RWPE2 (cell line): Measurements from ENCODE around the gene ALAS2.

Experiments used
- ATAC-seq: fragments of 200-7000 bp; cut with Tn5 transposase; 3 replicates; pipeline ENCODE4 v1.9.1; 2021; ENCODE audit warnings: low read depth
- DNase-seq: peaks from one replicate; pipeline ENCODE4 v3.0.0-alpha.2; 2020; ENCODE audit warnings: low spot score
- H3K27ac ChIP-seq: fragments of 450-650 bp; 2 replicates; pipeline ENCODE4 v1.5.1; 2017; ENCODE audit warnings: mild to moderate bottlenecking; ENCODE audit not compliant: poor library complexity, severe bottlenecking
- H3K27me3 ChIP-seq: fragments of 250-450 bp; sonication (Bioruptor Pico); 2 replicates; pipeline ENCODE4 v1.5.1; 2021; ENCODE audit warnings: mild to moderate bottlenecking, moderate library complexity; ENCODE audit not compliant: insufficient read depth, poor library complexity, severe bottlenecking
- H3K36me3 ChIP-seq: fragments of 250-450 bp; sonication (Bioruptor Pico); 2 replicates; pipeline ENCODE4 v1.5.1; 2020; ENCODE audit warnings: low read depth, mild to moderate bottlenecking, moderate library complexity
- H3K4me1 ChIP-seq: fragments of 250-450 bp; sonication (Bioruptor Pico); 2 replicates; pipeline ENCODE4 v1.5.1; 2021; ENCODE audit warnings: mild to moderate bottlenecking, moderate library complexity; ENCODE audit not compliant: insufficient read depth, poor library complexity, severe bottlenecking
- H3K4me3 ChIP-seq: fragments of 250-450 bp; sonication (Bioruptor Pico); 2 replicates; pipeline ENCODE4 v1.5.1; 2021; ENCODE audit warnings: mild to moderate bottlenecking, moderate library complexity; ENCODE audit not compliant: severe bottlenecking
- H3K9me3 ChIP-seq: fragments of 250-450 bp; sonication (Bioruptor Pico); 2 replicates; pipeline ENCODE4 v1.5.1; 2021; ENCODE audit warnings: mild to moderate bottlenecking, moderate library complexity; ENCODE audit not compliant: severe bottlenecking
- TF ChIP-seq, protein P1 (sequence below): fragments of 450-650 bp; IDR thresholded peaks from one replicate; pipeline ENCODE4 v1.5.1; 2017; ENCODE audit warnings: mild to moderate bottlenecking, moderate library complexity; ENCODE audit not compliant: poor library complexity, severe bottlenecking

Gene ALAS2

DNA sequence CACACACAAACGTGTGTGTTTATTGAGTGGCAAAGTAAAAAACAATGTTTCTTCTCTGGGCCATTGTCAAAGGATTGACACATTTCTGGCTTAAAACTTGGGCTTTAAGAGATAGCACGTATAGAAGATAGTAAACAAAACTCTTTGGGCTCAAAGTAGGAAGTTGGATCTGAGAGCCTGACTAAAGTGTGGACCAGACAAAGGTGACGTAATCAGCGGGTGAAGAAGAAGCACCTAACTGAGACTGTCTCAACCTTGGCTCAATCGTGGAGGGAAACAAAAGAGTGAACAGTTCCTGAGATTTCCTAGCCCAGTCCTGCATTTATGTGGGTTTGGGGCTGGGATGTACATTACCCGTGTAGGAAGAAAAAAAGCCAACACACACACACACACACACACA is 50.4 kb downstream of the ALAS2 start:
- H3K27me3 ChIP-seq = no peaks in the 10 kb centered on the region
- no peak for ATAC-seq
- H3K9me3 ChIP-seq = no peaks in the 10 kb centered on the region
- no peaks in the 10 kb centered on the region for H3K36me3 ChIP-seq
- no peak for DNase-seq
- H3K27ac ChIP-seq = no peak overlapping the region
- H3K4me3 ChIP-seq = no peak overlapping the region
- TF ChIP-seq, protein P1, sequence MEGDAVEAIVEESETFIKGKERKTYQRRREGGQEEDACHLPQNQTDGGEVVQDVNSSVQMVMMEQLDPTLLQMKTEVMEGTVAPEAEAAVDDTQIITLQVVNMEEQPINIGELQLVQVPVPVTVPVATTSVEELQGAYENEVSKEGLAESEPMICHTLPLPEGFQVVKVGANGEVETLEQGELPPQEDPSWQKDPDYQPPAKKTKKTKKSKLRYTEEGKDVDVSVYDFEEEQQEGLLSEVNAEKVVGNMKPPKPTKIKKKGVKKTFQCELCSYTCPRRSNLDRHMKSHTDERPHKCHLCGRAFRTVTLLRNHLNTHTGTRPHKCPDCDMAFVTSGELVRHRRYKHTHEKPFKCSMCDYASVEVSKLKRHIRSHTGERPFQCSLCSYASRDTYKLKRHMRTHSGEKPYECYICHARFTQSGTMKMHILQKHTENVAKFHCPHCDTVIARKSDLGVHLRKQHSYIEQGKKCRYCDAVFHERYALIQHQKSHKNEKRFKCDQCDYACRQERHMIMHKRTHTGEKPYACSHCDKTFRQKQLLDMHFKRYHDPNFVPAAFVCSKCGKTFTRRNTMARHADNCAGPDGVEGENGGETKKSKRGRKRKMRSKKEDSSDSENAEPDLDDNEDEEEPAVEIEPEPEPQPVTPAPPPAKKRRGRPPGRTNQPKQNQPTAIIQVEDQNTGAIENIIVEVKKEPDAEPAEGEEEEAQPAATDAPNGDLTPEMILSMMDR = no peak
- no peaks in the 10 kb centered on the region for H3K4me1 ChIP-seq

DNA sequence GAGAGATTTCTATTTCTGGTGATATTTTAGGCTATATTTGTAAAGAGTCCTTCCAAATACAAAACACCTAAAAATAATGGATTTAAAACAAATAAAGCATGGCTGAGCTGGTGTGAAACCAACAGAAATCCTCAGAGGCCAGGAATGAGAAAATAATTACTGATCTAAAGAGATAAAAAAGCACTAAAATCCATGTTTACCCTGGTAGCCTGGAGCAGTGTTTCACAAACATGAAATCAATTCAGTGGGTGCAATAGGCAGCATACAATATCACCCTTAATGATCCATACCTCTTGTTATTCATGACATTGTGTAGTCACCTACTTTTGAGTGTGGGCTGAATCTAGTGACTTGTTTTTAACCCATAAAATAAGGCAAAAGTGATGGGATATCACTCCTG is 51.3 kb downstream of the ALAS2 start:
- Histone ChIP-seq H3K4me3 (no peak overlapping the region), H3K36me3 (no peaks in the 10 kb centered on the region), H3K4me1 (no peaks in the 10 kb centered on the region), H3K9me3 (no peaks in the 10 kb centered on the region), H3K27me3 (no peaks in the 10 kb centered on the region), H3K27ac (no peak overlapping the region)
- DNase-seq = no peak
- TF ChIP-seq, protein P1 = no peak
- no peak for ATAC-seq

DNA sequence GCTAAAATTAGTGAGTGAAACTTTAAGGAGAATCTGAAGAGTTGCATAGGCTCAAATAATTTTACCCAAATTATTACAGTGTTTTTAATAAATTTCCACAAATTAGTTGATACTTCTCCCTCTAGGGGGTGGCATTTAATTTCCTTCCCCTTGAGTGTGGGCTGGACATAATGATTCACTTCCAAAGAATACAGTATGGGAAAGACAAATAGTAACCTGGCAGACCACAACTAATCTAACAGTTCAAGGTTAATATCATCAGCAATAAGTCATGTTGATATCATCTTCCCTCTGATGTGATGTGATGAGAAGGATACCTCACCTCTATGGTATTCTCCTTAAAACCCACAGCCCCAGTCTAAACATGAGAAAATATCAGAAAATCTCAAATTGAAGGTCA is 52.3 kb downstream of the ALAS2 start:
- no peak for DNase-seq

DNA sequence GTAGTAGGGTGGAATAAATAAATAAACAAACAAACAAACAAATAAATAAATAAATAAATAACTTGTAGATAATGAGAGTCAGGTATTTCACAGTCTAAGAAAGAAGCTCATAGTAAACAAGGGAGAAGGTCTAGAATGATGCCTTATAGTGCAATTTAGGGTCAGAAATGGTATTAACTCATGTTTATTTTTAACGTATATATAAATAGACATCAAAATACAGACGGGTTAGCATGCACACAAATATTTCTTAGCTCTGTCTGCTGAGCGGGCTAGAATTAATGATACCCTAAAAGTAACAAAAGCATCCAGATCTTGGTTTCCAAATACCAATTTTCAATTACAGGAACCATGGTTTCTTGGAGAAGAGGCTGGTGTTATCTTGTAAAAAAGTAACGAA is 53.4 kb downstream of the ALAS2 start:
- TF ChIP-seq, protein P1 = no peak
- Histone ChIP-seq H3K4me3 (no peak overlapping the region), H3K27me3 (no peaks in the 10 kb centered on the region), H3K36me3 (no peaks in the 10 kb centered on the region), H3K9me3 (no peaks in the 10 kb centered on the region), H3K4me1 (no peaks in the 10 kb centered on the region), H3K27ac (no peak overlapping the region)
- no peak for ATAC-seq
- no peak for DNase-seq

More for the DNA sequence above, 52.3 kb downstream of the ALAS2 start:
- no peaks in the 10 kb centered on the region for H3K27me3 ChIP-seq
- TF ChIP-seq, protein P1 = peak; percentile 40
- H3K27ac ChIP-seq = no peak overlapping the region
- H3K4me1 ChIP-seq = no peaks in the 10 kb centered on the region
- peak; percentile 91 for ATAC-seq
- H3K36me3 ChIP-seq = no peaks in the 10 kb centered on the region
- H3K4me3 ChIP-seq = no peak overlapping the region
- no peaks in the 10 kb centered on the region for H3K9me3 ChIP-seq

DNA sequence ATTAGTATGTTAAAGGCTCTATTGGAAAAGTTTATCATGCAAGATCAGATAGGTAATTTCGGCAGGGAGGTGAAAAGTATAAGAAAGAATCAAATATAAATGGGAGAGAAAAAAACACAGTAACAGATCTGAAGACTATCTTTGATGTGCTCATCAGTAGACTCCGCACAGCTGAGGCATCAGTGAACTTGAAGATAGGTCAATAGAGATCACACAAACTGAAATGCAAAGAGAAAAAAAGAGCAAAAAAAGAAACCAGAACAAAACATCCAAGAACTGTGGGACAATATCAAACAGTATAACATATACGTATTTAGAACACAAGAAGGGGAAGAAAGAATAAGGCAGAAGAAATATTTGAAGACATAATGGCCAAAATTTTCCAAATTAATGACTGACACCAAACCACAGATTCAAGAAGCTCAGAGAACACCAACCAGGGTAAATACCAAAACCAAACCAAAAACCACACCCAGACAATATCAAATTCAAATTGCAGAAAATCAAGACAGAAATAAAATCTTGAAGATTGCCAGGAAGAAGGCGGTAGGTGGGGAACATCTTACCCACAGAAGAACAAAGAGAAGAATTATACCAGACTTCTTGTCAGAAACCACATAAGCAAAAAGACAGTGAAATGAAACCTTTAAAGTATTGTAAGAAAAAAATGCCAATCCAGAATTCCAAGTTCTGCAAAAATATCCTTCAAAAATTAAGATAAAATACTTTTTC is 65.8 kb downstream of the ALAS2 start:
- Histone ChIP-seq H3K27me3 (no peaks in the 10 kb centered on the region), H3K27ac (no peak overlapping the region), H3K4me1 (no peaks in the 10 kb centered on the region), H3K36me3 (no peaks in the 10 kb centered on the region), H3K9me3 (no peaks in the 10 kb centered on the region), H3K4me3 (no peak overlapping the region)
- no peak for ATAC-seq
- DNase-seq = no peak
- TF ChIP-seq, protein P1 = no peak
